ENCODE results near the gene PLXNB1.
"Not testable (repeated sequence)": the region's sequence is repeated elsewhere in the genome, so short reads cannot be mapped to it uniquely, and the experiment has no call there.

Gene PLXNB1, protein sequence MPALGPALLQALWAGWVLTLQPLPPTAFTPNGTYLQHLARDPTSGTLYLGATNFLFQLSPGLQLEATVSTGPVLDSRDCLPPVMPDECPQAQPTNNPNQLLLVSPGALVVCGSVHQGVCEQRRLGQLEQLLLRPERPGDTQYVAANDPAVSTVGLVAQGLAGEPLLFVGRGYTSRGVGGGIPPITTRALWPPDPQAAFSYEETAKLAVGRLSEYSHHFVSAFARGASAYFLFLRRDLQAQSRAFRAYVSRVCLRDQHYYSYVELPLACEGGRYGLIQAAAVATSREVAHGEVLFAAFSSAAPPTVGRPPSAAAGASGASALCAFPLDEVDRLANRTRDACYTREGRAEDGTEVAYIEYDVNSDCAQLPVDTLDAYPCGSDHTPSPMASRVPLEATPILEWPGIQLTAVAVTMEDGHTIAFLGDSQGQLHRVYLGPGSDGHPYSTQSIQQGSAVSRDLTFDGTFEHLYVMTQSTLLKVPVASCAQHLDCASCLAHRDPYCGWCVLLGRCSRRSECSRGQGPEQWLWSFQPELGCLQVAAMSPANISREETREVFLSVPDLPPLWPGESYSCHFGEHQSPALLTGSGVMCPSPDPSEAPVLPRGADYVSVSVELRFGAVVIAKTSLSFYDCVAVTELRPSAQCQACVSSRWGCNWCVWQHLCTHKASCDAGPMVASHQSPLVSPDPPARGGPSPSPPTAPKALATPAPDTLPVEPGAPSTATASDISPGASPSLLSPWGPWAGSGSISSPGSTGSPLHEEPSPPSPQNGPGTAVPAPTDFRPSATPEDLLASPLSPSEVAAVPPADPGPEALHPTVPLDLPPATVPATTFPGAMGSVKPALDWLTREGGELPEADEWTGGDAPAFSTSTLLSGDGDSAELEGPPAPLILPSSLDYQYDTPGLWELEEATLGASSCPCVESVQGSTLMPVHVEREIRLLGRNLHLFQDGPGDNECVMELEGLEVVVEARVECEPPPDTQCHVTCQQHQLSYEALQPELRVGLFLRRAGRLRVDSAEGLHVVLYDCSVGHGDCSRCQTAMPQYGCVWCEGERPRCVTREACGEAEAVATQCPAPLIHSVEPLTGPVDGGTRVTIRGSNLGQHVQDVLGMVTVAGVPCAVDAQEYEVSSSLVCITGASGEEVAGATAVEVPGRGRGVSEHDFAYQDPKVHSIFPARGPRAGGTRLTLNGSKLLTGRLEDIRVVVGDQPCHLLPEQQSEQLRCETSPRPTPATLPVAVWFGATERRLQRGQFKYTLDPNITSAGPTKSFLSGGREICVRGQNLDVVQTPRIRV (N-terminal part only)

DNA sequence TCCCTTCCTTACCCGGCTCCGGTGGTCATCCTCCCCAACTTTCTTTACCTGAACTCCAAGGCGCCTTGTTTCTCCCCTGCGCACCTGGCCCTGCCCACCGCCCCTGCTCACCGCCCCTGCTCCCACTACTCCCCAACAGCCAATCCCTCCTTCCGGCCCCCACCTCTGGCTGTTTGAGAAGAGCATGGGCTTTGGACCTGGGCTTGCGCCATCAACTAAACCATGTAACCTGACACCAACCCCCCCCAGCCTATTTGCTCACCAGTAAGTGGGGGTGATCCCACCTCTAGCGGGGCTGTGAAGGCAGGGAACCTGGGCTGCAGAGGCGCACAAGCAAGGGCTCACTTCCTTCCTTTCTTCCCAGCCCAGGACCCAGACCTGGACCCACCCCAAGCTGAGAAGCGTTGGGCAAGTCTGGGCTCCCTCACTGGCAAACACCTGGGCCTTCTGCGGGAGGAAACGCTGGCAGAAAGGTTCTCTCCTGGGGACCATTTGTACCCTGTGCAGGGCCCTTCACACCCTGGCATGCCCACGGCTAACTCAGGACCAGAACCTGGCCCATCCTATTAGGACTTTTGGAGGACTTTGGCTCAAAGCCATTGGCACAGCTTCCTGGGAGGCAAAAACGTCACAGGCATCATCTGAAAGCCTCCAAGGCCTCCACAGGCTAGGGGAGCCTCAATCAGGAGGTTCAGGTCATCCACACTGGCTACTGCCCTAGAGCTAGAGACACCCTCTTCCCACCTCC lies at the start of gene PLXNB1:
TSS of gene PLXNB1 (minus strand) at position 127 of the 748 bp plus-strand sequence. CDS start 5,475 bp downstream, outside the sequence.
- DNase-seq (ENCODE audit: low spot score), result no peak

DNA sequence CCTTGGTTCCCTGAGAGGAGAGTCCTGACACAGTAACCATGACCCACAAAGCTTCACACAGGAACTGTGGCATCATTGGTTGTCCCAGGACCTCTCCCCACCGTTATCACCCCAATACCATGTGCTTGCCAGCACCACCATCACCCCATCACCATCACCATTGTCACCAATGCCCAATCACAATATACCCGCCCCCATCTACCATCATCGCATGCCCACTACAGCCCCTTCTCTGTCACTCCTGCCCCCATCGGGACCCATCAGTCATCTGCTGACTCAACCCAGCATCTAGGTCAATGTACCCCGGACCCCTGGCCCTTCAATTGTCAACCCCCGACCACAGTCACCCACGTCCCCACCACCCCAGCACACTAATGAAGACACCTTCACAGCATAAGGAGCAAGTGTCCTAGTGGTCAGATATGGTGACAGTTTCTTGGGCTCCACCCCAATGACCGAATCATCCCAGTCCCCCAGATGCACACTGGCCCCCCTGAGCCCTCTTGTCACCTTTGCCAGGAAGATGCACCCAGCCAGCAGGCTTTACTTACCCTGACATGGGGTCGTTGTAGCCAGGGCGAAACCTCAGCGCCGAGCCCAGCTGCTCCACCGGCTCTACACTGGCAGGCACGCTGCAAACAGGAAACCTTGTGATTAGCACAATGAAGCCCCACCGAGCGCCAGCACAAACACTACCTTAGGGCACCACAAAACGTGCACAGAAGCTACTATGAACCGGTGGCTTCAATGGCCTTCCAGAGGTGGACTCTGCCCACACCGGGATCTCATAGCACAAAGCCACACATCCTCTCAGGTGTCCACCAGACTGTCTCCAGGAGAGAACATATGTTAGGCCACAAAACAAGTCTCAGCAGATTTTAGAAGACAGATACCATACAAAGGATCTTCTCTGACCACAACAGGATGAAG lies 49.0 kb upstream of the PLXNB1 start:
- no peak for DNase-seq (ENCODE audit: low spot score)

DNA sequence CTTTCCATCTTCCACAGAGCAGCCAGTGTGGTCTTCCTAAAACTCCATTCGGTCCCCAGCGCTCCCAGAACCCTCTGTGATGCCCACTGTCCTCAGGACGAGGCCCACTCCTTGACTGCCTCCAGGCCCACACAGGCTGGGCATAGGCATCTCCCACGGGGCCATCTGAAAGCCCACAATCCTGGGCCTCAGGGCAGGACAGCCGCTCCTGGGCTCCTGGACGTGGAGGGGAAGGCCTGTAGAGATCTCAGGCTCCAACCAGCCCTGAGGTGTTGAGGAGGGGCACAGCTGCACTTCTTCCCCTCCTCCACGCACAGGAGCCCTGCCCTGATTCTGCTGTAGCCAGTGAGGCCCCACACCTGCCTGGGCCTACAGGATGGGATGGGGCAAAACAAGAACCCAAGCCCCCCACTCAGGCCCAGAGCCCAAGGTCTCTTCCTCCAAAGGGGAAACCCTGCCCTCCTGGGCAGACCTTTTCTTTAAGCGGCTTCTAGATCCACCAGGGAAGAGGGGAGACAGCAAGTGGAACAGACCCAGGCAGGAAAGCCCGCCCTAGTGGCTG lies 48.2 kb upstream of the PLXNB1 start:
- DNase-seq (ENCODE audit: low spot score), result no peak

DNA sequence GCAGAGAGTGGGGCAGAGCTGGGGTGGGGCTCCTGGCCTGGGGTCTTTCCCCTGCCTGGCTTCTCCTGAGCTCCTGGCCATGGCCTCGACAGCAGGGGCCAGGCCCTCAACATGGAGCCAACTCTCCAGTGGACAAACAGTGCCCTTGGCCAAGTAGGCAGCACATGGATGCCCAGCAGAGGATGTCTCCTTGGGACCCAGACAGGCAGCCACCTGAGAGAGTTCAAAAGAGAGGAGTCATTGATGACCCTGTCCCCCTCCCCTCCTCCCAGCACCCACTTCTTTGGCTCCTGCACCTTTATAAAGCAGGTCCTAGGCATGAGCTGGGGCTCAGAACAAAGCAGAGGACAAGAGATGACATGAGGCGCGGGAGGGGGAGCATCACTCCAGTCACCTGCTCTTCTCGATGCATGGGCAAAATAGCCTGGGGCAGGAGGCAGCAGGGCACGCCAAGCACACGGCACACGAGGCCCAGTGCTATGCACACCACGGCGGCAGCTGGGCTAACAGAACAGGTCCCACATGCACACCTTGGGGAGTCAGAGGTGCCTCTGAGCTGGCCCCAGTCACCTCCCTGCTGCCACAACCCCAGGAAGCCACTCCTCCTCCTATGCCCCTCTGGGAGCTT lies 46.7 kb upstream of the PLXNB1 start:
- no peak for DNase-seq (ENCODE audit: low spot score)

DNA sequence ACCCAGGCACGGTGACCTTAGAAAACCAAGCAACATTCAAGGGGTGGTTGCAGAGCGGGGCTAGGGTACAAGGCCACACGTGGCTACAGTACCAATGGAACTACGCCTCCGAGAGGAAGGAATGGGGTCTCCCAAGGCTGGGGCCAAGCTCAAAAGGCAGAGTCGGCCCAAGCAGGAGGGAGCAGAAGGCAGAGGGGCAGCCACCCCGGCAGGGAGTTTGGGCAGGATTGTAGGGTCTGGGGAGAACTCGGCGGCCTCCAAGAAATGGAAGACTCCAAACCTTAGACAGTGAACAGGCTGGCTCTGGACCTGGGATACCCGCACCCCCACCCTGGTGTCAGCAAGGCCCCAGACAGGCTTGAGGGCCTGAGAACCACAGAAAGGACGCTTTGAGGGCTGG lies 45.3 kb upstream of the PLXNB1 start:
- DNase-seq (ENCODE audit: low spot score), result no peak

DNA sequence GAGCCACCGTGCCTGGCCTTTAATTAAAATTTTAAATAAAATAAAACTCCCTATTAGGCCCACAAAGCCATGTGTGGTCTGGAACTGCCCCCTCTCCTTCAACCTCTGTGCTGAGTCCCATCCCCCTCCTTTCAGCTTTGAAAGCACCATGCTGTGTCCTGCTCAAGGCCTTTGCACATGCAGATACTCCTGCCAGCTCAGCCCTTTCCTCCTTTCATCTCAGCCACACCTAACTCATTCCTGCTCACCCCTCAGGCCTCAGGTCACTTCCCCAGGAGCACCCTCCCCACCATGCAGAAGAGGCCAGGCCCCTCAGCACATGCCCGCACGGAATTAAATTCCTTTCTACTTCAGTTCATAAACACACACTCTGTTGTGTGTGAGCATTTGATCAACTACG lies 44.7 kb upstream of the PLXNB1 start:
- DNase-seq (ENCODE audit: low spot score), result no peak

DNA sequence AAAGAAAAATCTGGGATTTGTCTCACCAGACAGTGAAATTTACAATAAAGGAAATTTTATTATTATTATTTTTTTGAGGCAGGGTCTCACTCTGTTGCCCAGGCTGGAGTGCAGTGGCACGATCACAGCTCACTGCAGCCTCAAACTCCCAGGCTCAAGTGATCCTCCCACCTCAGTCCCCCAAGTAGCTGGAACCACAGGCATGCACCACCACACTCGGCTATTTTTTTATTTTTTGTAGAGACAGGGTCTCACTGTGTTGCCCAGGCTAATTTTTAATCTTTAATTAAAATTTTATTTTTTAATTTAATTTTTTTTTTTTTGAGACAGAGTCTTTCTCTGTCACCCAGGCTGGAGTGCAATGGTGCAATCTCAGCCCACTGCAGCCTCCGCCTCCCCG lies 44.1 kb upstream of the PLXNB1 start:
- DNase-seq (ENCODE audit: low spot score), result not testable (repeated sequence)

DNA sequence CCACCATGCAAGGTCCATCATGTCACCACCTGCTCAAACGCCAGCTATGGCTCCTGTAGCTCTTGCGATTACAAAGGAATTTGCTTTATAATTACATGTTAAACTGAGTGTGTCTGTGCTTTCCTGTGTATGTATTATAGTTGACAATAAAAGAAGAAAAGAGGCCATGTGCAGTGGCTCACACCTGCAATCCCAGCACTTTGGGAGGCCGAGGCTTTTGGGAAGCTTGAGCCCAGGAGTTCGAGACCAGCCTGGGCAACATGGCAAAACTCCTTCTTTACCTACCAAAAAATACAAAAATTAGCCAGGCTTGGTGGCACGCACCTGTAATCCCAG lies 43.7 kb upstream of the PLXNB1 start:
- no peak for DNase-seq (ENCODE audit: low spot score)

DNA sequence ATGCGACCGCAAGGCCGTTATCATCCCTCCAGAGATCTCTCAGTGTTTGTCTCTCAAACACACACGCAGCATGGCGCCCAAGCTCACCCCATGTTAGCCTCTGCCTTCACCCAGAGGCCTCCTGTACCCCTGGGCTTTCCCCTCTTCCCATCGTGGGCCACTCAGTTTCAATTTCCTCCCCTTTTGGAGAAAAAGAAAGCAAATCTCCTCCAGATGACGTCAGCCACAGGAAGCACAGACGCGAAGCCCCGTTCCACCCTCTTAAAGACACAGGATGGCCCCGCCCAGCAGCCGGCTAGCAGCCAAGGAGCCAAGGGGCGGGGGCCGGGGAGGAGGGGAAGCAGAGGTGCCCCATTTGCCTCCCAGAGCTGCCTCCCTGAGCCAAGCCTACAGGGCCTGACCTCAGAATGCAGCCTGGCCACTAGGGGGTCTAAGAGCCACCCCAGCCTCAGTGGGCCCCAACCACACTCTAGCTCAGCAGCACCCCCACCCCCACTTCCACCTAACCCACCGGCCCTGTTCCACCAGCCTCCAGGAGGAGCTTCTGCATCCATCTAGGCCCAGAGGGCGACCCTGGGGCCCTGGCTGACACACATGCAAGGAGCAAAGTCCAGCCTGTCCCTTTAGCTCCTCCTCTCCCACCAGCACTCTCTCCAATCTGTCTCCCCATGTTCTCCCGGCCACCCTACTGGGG lies 43.2 kb upstream of the PLXNB1 start:
- peak; percentile 94 for DNase-seq (ENCODE audit: low spot score)

DNA sequence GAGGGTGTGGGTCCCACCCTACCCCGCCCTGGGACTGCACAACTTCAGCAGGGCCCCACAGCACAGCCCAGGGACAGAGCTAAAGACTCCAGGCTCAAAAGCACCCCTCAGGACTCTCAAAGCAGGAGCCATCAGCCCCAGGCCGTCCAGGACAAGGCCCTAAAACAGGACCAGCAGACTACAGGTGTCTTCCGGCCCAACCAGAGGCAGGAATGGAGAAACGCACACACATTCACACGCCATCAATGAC lies 42.7 kb upstream of the PLXNB1 start:
- no peak for DNase-seq (ENCODE audit: low spot score)

DNA sequence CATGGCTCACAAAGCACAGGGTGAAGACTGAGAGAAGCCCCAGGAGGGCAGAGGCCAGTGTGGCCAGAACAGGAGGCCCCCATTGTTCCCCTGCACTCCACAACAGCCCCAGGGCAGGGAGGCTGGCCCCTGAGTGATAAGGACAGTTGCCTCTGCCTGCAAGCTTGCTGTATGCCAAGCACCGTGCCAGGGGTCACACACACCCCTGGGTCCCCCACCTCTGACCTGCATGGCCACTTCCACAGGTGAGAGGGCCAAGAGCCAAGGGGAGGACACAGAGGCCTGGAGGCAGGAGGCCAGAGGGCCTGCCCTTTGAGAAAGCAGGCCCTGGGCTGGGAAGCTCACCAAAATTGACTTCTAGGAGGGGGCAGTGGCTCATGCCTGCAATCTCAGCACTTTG lies 40.4 kb upstream of the PLXNB1 start:
- no peak for DNase-seq (ENCODE audit: low spot score)

DNA sequence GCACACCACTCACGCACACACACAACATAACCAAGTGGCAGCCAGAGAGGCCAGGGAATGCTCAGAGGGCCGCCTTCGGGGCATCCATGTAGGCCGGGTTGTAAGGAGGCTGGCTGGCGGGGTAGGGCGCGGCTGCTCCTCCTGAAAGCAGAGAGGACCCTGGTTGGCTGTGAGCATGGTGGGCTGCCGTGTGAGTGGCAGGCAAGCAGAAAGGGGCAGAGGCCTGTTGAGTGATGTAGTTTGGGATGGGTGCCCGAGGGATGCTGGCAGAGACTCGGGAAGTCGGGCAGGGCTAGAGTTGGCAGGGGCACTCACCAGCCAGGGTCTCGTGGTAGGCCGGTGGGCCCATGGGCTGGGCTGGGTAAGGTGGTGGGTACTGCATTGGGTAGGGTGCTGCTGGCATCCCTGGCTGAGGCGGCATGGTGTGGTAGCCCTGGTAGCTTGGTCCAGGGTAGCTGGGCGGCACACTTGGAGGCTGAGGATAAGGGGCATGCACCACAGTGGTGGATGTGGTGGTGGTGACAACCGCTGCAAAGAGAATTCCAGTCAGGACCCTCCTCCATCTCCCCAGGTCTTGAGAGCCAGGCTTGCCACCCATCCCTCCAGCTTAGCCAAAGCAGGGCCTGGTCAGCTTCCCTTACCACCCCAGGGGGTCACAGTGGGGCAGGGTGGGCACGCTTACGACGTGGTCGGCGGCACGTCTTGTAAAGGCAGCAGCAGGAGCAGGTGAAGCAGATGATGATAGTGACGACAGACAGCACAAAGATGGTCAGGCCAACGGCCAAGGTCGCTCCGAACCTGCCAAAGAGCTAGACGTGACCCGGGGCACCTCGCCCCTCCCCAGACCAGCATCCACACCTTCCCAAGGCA lies 39.4 kb upstream of the PLXNB1 start:
- DNase-seq (ENCODE audit: low spot score), result no peak

DNA sequence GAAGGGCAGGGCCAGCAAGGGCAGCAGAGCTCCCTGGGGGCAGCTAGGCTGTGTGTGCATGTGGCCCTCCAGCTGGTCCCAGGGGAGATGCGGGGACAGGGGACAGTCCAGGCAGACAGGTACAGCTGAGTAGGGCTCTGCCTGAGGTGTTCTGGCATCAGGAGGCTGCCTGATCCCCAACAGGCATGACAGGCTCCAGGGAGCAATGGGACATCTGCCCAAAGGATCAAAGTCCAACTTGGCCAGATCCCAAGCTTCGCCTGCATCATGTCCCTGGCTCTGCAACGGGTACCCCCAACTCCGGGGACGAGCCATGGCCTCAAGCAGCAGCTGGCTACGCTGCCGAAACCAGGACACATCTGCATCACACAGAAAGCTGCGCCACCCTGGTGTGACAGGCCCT lies 38.4 kb upstream of the PLXNB1 start:
- no peak for DNase-seq (ENCODE audit: low spot score)

DNA sequence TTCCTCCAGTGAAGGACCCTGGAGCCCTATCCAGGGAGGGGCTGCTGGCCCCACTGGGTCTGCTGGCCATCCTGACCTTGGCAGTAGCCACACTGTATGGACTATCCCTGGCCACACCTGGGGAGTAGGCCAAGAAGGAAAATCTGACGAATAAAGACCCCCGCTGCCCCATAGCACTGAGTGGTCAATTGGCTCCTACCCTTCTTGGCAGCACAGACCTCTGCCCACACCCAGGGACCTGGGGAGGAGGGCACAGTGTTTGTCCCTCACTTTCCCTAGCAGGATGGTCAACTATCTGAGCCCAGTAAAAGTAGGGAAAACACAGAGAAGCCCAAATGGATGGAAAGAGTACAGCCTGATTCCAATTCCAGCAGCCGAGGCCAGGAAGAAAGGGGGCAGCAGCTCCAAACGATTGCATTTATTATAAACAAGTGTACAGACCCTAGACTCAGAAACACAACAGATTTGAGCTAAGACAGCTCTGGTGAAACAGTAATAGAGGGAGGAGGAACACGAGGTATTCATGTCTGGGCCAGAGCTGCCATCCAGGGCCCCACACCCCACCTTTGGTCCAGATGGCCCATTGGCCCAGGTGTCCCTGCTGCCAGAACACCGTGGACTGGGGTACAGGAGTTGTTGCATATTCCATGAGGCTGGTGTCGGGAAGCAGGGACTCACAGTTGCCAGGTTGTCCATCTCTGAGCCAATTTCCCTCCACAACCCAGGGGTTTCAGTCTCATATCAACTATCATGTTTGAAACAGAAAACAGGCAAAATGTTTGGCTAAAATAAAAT lies 37.8 kb upstream of the PLXNB1 start:
- no peak for DNase-seq (ENCODE audit: low spot score)

DNA sequence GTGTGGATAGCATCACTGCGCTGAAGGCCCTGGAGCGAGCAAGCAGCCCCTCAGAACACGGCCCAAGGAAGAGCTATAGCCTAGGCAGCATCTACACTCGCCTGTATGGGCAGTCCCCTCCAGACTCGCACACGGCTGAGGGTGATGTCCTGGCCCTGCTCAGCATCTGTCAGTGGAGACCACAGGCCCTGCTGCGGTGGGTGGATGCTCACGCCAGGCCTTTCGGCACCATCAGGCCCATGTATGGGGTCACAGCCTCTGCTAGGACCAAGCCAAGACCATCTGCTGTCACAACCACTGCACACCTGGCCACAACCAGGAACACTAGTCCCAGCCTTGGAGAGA lies 37.2 kb upstream of the PLXNB1 start:
- no peak for DNase-seq (ENCODE audit: low spot score)

DNA sequence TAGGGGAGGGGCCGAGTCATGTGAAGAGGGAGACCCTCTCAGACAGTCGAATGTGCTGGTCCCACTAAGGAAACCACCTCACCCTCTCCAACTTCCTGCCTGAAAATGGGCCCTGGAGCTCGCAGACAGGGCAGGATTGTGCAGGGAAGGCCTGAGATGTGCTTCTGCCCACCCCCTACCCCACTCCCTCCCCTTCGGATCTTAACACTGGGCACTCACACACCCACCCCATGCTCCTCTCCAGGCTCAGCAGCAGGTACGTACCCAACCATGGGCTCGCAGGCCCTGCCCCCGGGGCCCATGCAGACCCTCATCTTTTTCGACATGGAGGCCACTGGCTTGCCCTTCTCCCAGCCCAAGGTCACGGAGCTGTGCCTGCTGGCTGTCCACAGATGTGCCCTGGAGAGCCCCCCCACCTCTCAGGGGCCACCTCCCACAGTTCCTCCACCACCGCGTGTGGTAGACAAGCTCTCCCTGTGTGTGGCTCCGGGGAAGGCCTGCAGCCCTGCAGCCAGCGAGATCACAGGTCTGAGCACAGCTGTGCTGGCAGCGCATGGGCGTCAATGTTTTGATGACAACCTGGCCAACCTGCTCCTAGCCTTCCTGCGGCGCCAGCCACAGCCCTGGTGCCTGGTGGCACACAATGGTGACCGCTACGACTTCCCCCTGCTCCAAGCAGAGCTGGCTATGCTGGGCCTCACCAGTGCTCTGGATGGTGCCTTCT lies 36.7 kb upstream of the PLXNB1 start:
- DNase-seq (ENCODE audit: low spot score), result no peak

All from Ammon's horn (tissue), 1 donor.